ENCODE results near the gene OFD1. TPM values are rescaled to one million over a fixed set of nuclear protein-coding genes. Genes with fewer than 3 reads are reported as not detected.

OFD1 gene
- total RNA-seq, 1 donor from 2014 or later: 38.3 TPM

- Histone ChIP-seq H3K4me3 (no peak overlapping the region), H3K36me3 (peaks cover 57% of the 10 kb centered on the region), H3K4me1 (peaks cover 23% of the 10 kb centered on the region), H3K27ac (no peak overlapping the region), H3K9me3 (no peaks in the 10 kb centered on the region), H3K27me3 (ENCODE audit: low read depth) (no peaks in the 10 kb centered on the region)
- DNase-seq (no peak), ATAC-seq (no peak)
- no peak for TF ChIP-seq CTCF (IDR thresholded peaks at IDR 0.05)
- intact Hi-C loops (cut with DNase I): no loop called here
These were observed 24.7 kb downstream of the OFD1 start for GRCh38 chrX:13759152-13759718.

GRCh38 chrX:13760426-13760825 lies 25.9 kb downstream of the OFD1 start:
- intact Hi-C loops (cut with DNase I): no loop called here

GRCh38 chrX:13761606-13762414 lies 27.3 kb downstream of the OFD1 start:
- DNase-seq (no peak), ATAC-seq (no peak)
- TF ChIP-seq CTCF (IDR thresholded peaks at IDR 0.05): no peak
- Histone ChIP-seq H3K9me3 (no peaks in the 10 kb centered on the region), H3K27me3 (ENCODE audit: low read depth) (no peaks in the 10 kb centered on the region), H3K4me3 (no peak overlapping the region), H3K36me3 (peaks cover 50% of the 10 kb centered on the region), H3K27ac (no peak overlapping the region), H3K4me1 (peaks cover 37% of the 10 kb centered on the region)
- intact Hi-C loops (cut with DNase I): no loop called here

More at GRCh38 chrX:13760426-13760825, 25.9 kb downstream of the OFD1 start:
- ATAC-seq: no peak
- H3K4me1 ChIP-seq: peaks cover 33% of the 10 kb centered on the region
- H3K27me3 ChIP-seq (ENCODE audit: low read depth): no peaks in the 10 kb centered on the region
- no peak for TF ChIP-seq CTCF (IDR thresholded peaks at IDR 0.05)
- H3K4me3 ChIP-seq: no peak overlapping the region
- H3K36me3 ChIP-seq: peaks cover 57% of the 10 kb centered on the region
- H3K27ac ChIP-seq: no peak overlapping the region
- DNase-seq: no peak
- no peaks in the 10 kb centered on the region for H3K9me3 ChIP-seq

GRCh38 chrX:13763489-13763888 lies 28.9 kb downstream of the OFD1 start:
- intact Hi-C loops (cut with DNase I): no loop called here
- ATAC-seq: peak; percentile 35 to 49
- H3K4me1 ChIP-seq: peaks cover 37% of the 10 kb centered on the region
- no peak for TF ChIP-seq CTCF (IDR thresholded peaks at IDR 0.05)
- H3K36me3 ChIP-seq: peaks cover 51% of the 10 kb centered on the region
- no peaks in the 10 kb centered on the region for H3K9me3 ChIP-seq
- H3K27ac ChIP-seq: peak overlapping the region; percentile 53
- DNase-seq: peak; percentile 48
- H3K27me3 ChIP-seq (ENCODE audit: low read depth): no peaks in the 10 kb centered on the region
- H3K4me3 ChIP-seq: peak overlapping the region; percentile 6

- peaks cover 52% of the 10 kb centered on the region for H3K36me3 ChIP-seq
- H3K27ac ChIP-seq: peak overlapping the region; percentile 53
These were observed 29.7 kb downstream of the OFD1 start for GRCh38 chrX:13764281-13764680.

More at GRCh38 chrX:13764281-13764680, 29.7 kb downstream of the OFD1 start:
- no peaks in the 10 kb centered on the region for H3K27me3 ChIP-seq (ENCODE audit: low read depth)
- no peak for ATAC-seq
- H3K4me1 ChIP-seq: peaks cover 37% of the 10 kb centered on the region
- no peak overlapping the region for H3K4me3 ChIP-seq
- no peak for DNase-seq
- intact Hi-C loops (cut with DNase I): no loop called here
- TF ChIP-seq CTCF (IDR thresholded peaks at IDR 0.05): no peak
- H3K9me3 ChIP-seq: no peaks in the 10 kb centered on the region

Data from lower lobe of right lung (tissue), 2 donors.